ENCODE results near the gene MARVELD1.

DNA sequence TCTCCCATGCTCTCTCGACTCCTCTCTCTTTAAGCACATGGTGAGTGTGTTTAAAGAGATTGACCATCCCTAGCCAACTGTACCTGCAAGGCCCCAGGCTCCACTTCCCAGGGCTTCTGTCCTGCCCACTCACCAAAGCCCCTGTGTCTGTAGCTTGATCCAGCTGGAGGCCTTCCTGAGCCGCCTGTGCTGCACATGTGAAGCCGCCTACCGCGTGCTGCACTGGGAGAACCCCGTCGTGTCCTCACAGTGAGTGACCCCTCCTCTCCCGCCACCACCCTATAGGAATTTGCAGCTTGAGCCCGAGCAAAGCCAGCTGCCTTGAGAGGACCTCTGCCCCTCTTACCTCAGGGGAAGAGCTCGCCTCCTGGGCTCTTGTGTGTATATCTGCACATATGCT is 34.6 kb downstream of the MARVELD1 start:
- TF ChIP-seq, protein P1, sequence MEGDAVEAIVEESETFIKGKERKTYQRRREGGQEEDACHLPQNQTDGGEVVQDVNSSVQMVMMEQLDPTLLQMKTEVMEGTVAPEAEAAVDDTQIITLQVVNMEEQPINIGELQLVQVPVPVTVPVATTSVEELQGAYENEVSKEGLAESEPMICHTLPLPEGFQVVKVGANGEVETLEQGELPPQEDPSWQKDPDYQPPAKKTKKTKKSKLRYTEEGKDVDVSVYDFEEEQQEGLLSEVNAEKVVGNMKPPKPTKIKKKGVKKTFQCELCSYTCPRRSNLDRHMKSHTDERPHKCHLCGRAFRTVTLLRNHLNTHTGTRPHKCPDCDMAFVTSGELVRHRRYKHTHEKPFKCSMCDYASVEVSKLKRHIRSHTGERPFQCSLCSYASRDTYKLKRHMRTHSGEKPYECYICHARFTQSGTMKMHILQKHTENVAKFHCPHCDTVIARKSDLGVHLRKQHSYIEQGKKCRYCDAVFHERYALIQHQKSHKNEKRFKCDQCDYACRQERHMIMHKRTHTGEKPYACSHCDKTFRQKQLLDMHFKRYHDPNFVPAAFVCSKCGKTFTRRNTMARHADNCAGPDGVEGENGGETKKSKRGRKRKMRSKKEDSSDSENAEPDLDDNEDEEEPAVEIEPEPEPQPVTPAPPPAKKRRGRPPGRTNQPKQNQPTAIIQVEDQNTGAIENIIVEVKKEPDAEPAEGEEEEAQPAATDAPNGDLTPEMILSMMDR (conservative IDR thresholded peaks at IDR 0.05; ENCODE audit: low read depth in 2 of 2): no peak
- TF ChIP-seq EZH2 (IDR thresholded peaks at IDR 0.05; ENCODE audit: low read depth, unreplicated experiment) (no peak), POLR2AphosphoS5 (IDR thresholded peaks at IDR 0.05; ENCODE audit: low read depth) (no peak), JUNB (IDR thresholded peaks at IDR 0.05; ENCODE audit: unreplicated experiment) (no peak), EZH2phosphoT487 (IDR thresholded peaks at IDR 0.05; ENCODE audit: unreplicated experiment) (no peak), ZNF331 (CRISPR knock-in tag; IDR thresholded peaks at IDR 0.05; ENCODE audit: low read depth) (no peak), ZNF114 (CRISPR knock-in tag; IDR thresholded peaks at IDR 0.05) (no peak)
- TF ChIP-seq, protein P2, sequence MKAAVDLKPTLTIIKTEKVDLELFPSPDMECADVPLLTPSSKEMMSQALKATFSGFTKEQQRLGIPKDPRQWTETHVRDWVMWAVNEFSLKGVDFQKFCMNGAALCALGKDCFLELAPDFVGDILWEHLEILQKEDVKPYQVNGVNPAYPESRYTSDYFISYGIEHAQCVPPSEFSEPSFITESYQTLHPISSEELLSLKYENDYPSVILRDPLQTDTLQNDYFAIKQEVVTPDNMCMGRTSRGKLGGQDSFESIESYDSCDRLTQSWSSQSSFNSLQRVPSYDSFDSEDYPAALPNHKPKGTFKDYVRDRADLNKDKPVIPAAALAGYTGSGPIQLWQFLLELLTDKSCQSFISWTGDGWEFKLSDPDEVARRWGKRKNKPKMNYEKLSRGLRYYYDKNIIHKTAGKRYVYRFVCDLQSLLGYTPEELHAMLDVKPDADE (IDR thresholded peaks at IDR 0.05): no peak
- TF ChIP-seq, protein P3, sequence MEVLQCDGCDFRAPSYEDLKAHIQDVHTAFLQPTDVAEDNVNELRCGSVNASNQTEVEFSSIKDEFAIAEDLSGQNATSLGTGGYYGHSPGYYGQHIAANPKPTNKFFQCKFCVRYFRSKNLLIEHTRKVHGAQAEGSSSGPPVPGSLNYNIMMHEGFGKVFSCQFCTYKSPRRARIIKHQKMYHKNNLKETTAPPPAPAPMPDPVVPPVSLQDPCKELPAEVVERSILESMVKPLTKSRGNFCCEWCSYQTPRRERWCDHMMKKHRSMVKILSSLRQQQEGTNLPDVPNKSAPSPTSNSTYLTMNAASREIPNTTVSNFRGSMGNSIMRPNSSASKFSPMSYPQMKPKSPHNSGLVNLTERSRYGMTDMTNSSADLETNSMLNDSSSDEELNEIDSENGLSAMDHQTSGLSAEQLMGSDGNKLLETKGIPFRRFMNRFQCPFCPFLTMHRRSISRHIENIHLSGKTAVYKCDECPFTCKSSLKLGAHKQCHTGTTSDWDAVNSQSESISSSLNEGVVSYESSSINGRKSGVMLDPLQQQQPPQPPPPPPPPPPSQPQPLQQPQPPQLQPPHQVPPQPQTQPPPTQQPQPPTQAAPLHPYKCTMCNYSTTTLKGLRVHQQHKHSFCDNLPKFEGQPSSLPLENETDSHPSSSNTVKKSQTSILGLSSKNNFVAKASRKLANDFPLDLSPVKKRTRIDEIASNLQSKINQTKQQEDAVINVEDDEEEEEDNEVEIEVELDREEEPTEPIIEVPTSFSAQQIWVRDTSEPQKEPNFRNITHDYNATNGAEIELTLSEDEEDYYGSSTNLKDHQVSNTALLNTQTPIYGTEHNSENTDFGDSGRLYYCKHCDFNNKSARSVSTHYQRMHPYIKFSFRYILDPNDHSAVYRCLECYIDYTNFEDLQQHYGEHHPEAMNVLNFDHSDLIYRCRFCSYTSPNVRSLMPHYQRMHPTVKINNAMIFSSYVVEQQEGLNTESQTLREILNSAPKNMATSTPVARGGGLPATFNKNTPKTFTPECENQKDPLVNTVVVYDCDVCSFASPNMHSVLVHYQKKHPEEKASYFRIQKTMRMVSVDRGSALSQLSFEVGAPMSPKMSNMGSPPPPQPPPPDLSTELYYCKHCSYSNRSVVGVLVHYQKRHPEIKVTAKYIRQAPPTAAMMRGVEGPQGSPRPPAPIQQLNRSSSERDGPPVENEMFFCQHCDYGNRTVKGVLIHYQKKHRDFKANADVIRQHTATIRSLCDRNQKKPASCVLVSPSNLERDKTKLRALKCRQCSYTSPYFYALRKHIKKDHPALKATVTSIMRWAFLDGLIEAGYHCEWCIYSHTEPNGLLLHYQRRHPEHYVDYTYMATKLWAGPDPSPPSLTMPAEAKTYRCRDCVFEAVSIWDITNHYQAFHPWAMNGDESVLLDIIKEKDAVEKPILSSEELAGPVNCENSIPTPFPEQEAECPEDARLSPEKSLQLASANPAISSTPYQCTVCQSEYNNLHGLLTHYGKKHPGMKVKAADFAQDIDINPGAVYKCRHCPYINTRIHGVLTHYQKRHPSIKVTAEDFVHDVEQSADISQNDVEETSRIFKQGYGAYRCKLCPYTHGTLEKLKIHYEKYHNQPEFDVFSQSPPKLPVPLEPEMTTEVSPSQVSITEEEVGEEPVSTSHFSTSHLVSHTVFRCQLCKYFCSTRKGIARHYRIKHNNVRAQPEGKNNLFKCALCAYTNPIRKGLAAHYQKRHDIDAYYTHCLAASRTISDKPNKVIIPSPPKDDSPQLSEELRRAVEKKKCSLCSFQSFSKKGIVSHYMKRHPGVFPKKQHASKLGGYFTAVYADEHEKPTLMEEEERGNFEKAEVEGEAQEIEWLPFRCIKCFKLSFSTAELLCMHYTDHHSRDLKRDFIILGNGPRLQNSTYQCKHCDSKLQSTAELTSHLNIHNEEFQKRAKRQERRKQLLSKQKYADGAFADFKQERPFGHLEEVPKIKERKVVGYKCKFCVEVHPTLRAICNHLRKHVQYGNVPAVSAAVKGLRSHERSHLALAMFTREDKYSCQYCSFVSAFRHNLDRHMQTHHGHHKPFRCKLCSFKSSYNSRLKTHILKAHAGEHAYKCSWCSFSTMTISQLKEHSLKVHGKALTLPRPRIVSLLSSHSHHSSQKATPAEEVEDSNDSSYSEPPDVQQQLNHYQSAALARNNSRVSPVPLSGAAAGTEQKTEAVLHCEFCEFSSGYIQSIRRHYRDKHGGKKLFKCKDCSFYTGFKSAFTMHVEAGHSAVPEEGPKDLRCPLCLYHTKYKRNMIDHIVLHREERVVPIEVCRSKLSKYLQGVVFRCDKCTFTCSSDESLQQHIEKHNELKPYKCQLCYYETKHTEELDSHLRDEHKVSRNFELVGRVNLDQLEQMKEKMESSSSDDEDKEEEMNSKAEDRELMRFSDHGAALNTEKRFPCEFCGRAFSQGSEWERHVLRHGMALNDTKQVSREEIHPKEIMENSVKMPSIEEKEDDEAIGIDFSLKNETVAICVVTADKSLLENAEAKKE (CRISPR knock-in tag; IDR thresholded peaks at IDR 0.05): no peak
- TF ChIP-seq, protein P4, sequence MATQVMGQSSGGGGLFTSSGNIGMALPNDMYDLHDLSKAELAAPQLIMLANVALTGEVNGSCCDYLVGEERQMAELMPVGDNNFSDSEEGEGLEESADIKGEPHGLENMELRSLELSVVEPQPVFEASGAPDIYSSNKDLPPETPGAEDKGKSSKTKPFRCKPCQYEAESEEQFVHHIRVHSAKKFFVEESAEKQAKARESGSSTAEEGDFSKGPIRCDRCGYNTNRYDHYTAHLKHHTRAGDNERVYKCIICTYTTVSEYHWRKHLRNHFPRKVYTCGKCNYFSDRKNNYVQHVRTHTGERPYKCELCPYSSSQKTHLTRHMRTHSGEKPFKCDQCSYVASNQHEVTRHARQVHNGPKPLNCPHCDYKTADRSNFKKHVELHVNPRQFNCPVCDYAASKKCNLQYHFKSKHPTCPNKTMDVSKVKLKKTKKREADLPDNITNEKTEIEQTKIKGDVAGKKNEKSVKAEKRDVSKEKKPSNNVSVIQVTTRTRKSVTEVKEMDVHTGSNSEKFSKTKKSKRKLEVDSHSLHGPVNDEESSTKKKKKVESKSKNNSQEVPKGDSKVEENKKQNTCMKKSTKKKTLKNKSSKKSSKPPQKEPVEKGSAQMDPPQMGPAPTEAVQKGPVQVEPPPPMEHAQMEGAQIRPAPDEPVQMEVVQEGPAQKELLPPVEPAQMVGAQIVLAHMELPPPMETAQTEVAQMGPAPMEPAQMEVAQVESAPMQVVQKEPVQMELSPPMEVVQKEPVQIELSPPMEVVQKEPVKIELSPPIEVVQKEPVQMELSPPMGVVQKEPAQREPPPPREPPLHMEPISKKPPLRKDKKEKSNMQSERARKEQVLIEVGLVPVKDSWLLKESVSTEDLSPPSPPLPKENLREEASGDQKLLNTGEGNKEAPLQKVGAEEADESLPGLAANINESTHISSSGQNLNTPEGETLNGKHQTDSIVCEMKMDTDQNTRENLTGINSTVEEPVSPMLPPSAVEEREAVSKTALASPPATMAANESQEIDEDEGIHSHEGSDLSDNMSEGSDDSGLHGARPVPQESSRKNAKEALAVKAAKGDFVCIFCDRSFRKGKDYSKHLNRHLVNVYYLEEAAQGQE (IDR thresholded peaks at IDR 0.05; ENCODE audit: unreplicated experiment): no peak
